SK-N-MC (cell line): Measurements from ENCODE around the gene MOCOS.

Source experiments
- EZH2 ChIP-seq: fragments of 200-600 bp; sonication (generic); IDR thresholded peaks from one replicate; pipeline ENCODE4 v1.6.1; 2017; ENCODE audit warnings: antibody characterized with exemption
- FOXP2 ChIP-seq: optimal IDR thresholded peaks from 2 replicates; pipeline ENCODE3; 2011; ENCODE audit warnings: mild to moderate bottlenecking, moderate library complexity; ENCODE audit not compliant: insufficient read depth; ENCODE audit errors: extremely low read length, control extremely low read depth
- POLR2AphosphoS5 ChIP-seq: IDR thresholded peaks from 2 replicates; pipeline ENCODE4 v1.6.1; 2012; ENCODE audit warnings: mild to moderate bottlenecking, low read depth, low read length, borderline replicate concordance

DNA sequence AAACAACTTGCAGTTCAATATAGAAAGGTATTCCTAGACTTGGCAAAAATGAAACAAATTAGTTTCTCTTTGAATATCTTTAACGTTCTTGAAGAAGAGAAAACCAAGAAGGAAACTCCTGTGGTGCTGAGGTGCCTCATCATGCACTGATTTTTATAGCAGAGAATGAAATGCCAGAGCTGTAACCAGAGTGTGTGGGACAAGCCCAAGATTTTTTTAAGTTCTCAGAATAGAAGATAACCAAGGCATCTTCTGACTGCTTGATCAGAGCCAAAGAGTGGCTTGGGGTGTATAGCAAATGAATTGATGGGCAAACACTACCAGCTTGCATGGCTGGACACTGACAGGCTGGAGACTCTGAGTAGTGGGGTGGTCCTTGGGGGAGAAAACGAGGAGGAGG is 118.1 kb downstream of the MOCOS start:
- TF ChIP-seq POLR2AphosphoS5, result no peak
- no peak for TF ChIP-seq EZH2
- TF ChIP-seq FOXP2, result no peak
